ENCODE measurements around the gene GFER. TPM values are rescaled to one million over a fixed set of nuclear protein-coding genes. Genes with fewer than 3 reads are reported as not detected.

Gene GFER
- total RNA-seq, 1 donor from 2014 or later = 30.0 TPM

DNA sequence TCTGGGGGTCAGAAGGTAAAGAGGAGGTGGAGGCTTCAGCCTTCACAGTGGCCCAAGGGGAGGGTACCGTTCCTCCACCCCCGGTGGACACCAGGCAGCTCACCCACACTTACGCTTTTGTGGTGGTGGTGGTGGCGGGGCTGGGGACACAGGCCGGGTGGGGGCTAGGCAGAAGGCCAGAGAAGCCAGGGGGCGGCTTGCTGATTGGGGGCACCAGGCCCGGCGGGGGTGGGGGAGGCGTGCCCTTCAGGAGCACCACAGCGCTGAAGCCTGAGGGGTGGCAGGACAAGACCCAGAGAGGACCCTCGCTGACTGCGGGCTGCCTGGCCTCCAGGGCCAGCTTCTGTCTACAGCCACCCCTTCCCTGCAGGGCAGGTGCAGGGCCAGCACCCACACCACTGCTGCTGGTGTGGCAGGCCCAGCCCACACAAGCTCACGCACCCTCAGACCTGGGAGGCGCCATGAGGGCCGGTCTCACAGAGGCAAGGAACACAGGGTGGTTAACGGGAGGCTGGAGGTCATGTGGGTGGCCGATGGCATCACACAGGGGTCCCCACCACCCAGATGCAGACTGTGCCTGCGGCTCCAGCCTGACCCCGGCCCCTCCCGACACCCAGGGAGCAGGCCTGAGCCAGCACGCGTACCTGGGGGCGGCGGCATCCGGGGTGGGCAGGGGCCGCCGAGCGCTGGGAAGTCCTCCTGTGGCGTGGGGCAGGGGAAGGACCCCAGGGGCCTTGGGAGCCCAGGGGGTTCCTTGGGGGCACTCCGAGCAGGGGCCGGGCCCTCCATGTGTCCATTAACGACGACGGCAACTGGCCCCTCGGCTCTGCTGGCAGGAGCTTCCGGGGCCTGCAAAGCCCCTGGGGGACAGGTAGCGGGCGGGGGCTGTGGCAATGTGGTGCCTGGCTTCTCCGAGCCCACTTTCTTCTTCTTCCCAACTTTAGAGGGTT lies 15.1 kb downstream of the GFER start:
- DNase-seq (ENCODE audit: low spot score) = no peak
- Mint-ChIP-seq H3K4me1 (ENCODE audit: unreplicated experiment) (no peaks in the 10 kb centered on the region), H3K4me3 (ENCODE audit: unreplicated experiment) (no peak overlapping the region), H3K36me3 (ENCODE audit: low read depth, unreplicated experiment) (peaks cover 9% of the 10 kb centered on the region), H3K27ac (ENCODE audit: unreplicated experiment) (no peak overlapping the region), H3K9me3 (ENCODE audit: unreplicated experiment) (no peaks in the 10 kb centered on the region), H3K27me3 (ENCODE audit: unreplicated experiment) (peaks cover 5% of the 10 kb centered on the region)
- TF ChIP-seq, protein P1, sequence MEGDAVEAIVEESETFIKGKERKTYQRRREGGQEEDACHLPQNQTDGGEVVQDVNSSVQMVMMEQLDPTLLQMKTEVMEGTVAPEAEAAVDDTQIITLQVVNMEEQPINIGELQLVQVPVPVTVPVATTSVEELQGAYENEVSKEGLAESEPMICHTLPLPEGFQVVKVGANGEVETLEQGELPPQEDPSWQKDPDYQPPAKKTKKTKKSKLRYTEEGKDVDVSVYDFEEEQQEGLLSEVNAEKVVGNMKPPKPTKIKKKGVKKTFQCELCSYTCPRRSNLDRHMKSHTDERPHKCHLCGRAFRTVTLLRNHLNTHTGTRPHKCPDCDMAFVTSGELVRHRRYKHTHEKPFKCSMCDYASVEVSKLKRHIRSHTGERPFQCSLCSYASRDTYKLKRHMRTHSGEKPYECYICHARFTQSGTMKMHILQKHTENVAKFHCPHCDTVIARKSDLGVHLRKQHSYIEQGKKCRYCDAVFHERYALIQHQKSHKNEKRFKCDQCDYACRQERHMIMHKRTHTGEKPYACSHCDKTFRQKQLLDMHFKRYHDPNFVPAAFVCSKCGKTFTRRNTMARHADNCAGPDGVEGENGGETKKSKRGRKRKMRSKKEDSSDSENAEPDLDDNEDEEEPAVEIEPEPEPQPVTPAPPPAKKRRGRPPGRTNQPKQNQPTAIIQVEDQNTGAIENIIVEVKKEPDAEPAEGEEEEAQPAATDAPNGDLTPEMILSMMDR (IDR thresholded peaks at IDR 0.05; ENCODE audit: unreplicated experiment) = no peak

GRCh38 chr16:1999866-2000514 lies 16.0 kb downstream of the GFER start:
- TF ChIP-seq, protein P1 (IDR thresholded peaks at IDR 0.05; ENCODE audit: unreplicated experiment) = no peak
- Mint-ChIP-seq H3K36me3 (ENCODE audit: low read depth, unreplicated experiment) (peaks cover 9% of the 10 kb centered on the region), H3K27me3 (ENCODE audit: unreplicated experiment) (peaks cover 4% of the 10 kb centered on the region), H3K9me3 (ENCODE audit: unreplicated experiment) (no peaks in the 10 kb centered on the region), H3K4me1 (ENCODE audit: unreplicated experiment) (no peaks in the 10 kb centered on the region), H3K4me3 (ENCODE audit: unreplicated experiment) (no peak overlapping the region), H3K27ac (ENCODE audit: unreplicated experiment) (no peak overlapping the region)
- no peak for DNase-seq (ENCODE audit: low spot score)

DNA sequence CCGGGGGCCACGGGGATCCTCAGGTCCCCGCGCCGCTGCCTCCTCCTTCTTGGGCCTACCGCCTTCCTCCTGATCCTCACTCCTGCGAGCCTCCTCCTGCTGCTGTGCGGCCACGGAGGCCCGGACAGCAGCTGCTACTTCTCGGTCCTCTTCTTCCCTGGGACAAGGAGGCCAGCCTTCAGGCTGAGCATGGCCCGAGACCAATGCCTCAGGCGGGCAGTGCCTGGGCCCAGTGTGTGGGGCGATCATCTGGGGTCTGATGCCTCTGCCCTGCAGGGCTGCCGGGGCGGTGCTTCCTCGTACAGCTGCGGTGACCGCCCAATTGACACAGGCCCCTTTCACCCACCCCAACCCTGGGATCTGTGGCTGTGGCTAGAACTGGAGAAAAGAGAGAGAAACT lies 17.0 kb downstream of the GFER start:
- no peak overlapping the region for H3K4me3 Mint-ChIP-seq (ENCODE audit: unreplicated experiment)
- peaks cover 2% of the 10 kb centered on the region for H3K4me1 Mint-ChIP-seq (ENCODE audit: unreplicated experiment)
- TF ChIP-seq, protein P1 (IDR thresholded peaks at IDR 0.05; ENCODE audit: unreplicated experiment) = no peak
- no peak for DNase-seq (ENCODE audit: low spot score)
- H3K36me3 Mint-ChIP-seq (ENCODE audit: low read depth, unreplicated experiment) = peaks cover 4% of the 10 kb centered on the region
- no peak overlapping the region for H3K27ac Mint-ChIP-seq (ENCODE audit: unreplicated experiment)
- H3K27me3 Mint-ChIP-seq (ENCODE audit: unreplicated experiment) = peaks cover 4% of the 10 kb centered on the region
- H3K9me3 Mint-ChIP-seq (ENCODE audit: unreplicated experiment) = no peaks in the 10 kb centered on the region

- peaks cover 6% of the 10 kb centered on the region for H3K27me3 Mint-ChIP-seq (ENCODE audit: unreplicated experiment)
- DNase-seq (ENCODE audit: low spot score) = no peak
Observed at GRCh38 chr16:2001456-2002355, 17.7 kb downstream of the GFER start.

More at GRCh38 chr16:2001456-2002355, 17.7 kb downstream of the GFER start:
- peaks cover 4% of the 10 kb centered on the region for H3K4me1 Mint-ChIP-seq (ENCODE audit: unreplicated experiment)
- H3K9me3 Mint-ChIP-seq (ENCODE audit: unreplicated experiment) = no peaks in the 10 kb centered on the region
- peaks cover 4% of the 10 kb centered on the region for H3K36me3 Mint-ChIP-seq (ENCODE audit: low read depth, unreplicated experiment)
- TF ChIP-seq, protein P1 (IDR thresholded peaks at IDR 0.05; ENCODE audit: unreplicated experiment) = no peak
- H3K27ac Mint-ChIP-seq (ENCODE audit: unreplicated experiment) = no peak overlapping the region
- H3K4me3 Mint-ChIP-seq (ENCODE audit: unreplicated experiment) = no peak overlapping the region
